ENCODE data around the gene MDM4.

DNA sequence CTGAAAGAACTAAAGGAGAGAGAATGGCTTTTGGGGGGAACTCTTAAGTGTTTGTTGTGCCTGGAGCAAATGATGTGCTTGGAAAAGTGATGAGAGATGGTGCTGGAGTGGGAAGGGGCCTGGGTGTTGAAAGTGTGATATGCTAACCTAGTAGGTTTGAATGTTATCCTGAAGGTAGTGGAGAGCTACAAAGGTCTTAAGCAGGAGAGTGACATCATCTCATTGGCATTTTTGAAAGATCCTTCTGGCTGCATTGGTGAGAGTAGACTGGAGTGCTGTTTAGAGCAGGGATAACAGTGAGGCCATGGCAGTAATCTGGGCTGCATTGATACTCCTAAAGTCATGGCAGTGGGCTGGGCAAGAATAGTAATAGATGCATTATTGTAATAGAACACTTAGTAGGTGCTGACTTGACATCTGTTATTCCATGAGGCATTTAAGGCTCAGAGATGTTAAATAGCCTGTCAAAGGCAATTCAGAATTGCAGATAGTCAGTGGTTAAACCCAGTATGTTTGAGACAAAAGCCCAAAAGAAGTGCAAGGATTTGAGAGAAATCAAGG is 44.5 kb downstream of the MDM4 start:
- TF ChIP-seq, protein P1, sequence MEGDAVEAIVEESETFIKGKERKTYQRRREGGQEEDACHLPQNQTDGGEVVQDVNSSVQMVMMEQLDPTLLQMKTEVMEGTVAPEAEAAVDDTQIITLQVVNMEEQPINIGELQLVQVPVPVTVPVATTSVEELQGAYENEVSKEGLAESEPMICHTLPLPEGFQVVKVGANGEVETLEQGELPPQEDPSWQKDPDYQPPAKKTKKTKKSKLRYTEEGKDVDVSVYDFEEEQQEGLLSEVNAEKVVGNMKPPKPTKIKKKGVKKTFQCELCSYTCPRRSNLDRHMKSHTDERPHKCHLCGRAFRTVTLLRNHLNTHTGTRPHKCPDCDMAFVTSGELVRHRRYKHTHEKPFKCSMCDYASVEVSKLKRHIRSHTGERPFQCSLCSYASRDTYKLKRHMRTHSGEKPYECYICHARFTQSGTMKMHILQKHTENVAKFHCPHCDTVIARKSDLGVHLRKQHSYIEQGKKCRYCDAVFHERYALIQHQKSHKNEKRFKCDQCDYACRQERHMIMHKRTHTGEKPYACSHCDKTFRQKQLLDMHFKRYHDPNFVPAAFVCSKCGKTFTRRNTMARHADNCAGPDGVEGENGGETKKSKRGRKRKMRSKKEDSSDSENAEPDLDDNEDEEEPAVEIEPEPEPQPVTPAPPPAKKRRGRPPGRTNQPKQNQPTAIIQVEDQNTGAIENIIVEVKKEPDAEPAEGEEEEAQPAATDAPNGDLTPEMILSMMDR (IDR thresholded peaks at IDR 0.05 in 4 of 5, conservative IDR thresholded peaks at IDR 0.05 in 1 of 5): no peak
- TF ChIP-seq POLR2A (IDR thresholded peaks at IDR 0.05): no peak

Measured in gastrocnemius medialis (tissue), 4 donors.